Hepatic stellate cell (primary cell): ENCODE results near the gene ZFP92.
"Not testable (repeated sequence)": the region's sequence is repeated elsewhere in the genome, so short reads cannot be mapped to it uniquely, and the experiment has no call there.

ENCODE experiments used
- DNase-seq: peaks from one replicate; pipeline ENCODE4 v3.0.0; 2011; ENCODE audit warnings: low spot score

The ZFP92 gene

GRCh38 chrX:153386097-153386496 lies 25.2 kb upstream of the ZFP92 start:
- no peak for DNase-seq

- DNase-seq: no peak
Observed at GRCh38 chrX:153387345-153387744, 23.9 kb upstream of the ZFP92 start.

DNA sequence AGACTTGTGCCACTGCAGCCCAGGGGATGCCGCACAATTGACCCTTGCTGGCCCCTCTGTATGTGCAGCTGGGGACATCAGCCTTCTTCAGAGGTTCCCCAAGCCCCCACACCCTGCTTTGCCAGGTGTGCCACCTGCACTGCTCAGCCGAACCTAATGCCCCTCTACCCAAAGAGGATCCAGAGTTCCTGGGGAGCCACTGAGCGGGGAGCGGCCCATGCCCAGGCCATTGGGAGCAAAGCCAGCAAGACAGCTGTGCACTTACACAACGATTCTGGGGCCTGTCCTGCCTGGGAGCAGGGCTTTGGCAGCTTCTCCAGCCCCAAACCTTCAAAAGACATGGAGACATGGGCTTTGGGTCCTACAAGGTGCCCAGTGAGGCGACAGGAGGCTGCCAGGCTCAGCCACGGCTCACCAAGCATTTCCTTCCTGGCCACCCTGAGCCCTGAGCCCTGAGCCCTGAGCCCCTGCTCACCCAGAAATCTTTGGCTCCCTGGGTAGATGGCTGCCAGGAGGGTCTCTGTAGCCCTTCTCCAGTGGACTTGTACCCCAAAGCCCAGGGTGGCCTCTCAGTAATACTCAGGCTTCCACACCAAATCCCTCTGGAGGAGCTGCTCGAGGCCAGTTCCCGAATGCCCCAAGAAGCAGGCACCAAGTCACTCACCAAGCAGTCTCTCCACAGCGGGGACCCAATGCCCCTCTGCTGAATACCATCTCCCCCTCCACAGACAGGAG lies 23.1 kb upstream of the ZFP92 start:
- DNase-seq: no peak

GRCh38 chrX:153388722-153389459 lies 22.4 kb upstream of the ZFP92 start:
- DNase-seq: no peak

GRCh38 chrX:153389460-153389768 lies 21.9 kb upstream of the ZFP92 start:
- not testable (repeated sequence) for DNase-seq

GRCh38 chrX:153392642-153393321 lies 18.5 kb upstream of the ZFP92 start:
- DNase-seq: no peak

DNA sequence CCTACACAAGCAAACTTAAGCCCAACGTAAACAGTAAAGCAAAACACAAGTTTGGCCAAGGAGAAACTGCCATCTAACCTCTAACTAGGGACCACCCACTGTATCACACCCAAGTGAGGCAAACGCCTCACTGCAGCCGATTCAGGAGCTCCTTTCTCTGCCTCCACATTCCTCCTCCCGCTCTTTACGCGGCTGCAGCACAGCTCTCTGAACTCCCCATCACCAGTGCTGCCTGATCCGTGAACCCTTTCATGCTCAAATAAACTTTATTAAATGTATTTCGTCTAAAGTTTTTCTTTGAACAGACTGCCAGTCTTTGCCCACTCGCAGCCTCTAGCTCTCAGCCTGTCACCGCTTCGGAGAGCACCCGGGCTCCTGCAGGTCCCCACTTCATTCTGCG lies 16.7 kb upstream of the ZFP92 start:
- no peak for DNase-seq

GRCh38 chrX:153395613-153396319 lies 15.5 kb upstream of the ZFP92 start:
- no peak for DNase-seq

- DNase-seq: no peak
Observed at GRCh38 chrX:153396320-153397195, 14.7 kb upstream of the ZFP92 start.

DNA sequence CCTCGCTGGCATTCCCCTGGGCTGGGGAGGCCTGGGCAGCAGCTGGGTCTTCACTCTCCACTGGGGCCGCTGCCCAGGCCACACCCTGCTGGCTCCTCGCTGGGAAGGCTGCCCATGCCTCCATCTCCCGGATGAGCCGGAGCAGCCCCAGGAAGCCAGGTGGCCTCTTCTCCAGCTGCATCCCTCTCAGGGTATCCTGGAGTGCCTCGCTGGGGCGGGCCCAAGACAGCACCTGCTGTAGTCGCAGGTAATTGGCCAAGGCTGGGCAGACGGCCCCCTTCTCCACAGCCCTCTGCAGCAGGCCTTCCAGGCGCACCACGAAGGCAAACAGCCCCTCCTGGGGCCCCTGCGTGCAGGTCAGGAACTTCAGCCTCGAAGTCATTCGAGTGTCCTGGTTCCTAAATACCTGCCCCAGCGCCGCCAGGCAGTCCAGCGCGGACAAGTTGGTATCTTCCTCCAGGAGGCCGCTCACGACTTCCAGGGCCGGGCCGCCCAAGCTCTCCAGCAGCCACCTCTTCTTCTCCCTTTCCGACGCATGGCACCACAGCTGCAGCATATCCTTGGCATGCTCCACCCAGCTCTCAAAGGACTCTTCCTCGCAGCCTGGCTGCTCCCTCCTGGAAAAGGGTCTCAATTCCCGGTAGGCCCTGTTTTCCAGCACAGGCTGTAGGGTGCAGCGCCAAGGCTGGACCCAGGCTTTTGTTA lies 13.9 kb upstream of the ZFP92 start:
- DNase-seq: no peak

DNA sequence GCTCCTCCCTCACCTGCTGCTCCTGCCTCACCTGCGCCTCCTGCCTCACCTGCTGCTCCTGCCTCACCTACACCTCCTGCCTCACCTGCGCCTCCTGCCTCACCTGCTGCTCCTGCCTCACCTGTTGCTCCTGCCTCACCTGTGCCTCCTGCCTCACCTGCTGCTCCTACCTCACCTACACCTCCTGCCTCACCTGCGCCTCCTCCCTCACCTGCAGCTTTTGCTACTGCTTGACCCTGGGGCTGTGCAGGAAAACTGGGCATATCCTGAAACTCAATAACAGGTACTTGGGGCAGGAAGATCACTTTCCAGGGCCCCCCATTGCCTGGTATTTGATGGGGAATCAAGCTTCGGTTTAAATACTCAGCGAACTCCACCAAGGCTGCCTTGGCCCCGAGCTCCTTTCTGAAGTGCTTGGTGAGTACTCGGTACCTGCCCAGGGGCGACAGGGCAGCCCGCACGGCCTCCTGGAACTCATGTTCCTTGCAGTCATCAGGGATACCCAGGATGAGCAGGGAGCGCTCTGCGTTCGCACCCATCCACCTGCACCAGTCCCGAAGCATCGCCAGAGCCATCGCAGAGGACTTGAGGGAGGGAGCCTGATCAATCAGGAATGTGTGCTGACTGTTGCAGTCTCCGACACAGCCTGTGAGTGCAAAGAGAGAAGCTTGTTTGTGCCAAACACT lies 12.9 kb upstream of the ZFP92 start:
- DNase-seq: no peak

DNA sequence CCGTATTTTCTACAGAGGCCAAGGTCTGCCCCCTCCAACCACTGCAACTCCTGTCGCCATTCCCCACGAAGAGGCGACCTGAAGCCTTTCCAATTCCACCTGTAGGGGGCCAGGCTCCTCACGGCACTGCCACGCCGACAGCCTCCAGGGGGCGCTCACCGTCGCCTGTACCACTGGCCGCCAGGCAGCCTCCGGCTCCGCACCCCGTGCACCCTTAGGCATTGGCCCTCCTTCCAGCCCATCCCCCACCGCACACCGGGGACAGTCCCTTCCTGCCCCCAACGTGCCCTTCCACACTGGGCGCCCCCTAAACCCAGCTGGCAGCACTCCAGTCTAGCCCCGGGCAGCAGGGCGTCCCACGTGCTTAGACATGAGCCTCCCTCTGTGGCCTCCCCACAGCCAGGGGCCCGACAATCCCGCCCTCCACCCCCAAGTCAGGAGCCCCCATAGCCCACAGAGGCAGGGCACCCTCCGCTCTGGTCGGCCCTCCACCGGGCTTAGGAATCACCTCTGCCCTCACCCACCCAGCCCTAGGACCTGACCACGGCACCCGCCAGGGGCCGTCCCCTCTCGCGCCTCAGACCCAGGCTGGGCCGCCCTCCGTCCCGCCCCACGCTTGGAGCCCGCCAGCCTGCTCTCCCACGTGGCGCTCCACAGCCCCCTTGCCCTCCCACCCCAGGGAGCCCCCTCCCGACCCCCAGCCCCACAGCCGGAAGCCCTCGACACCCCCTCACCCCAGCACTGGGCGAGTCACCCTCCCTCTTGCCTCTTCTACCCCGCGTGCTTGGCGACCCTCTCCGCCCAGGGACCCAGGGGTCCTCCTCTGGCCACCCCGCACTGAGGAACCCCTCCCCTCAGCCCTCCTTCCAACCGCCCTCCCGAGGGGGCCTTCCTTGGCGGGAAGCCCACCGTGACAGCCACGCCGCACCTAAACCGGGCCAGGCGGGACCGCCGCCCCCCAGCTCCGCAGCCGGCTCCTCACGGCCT lies 10.8 kb upstream of the ZFP92 start:
- peak; percentile 55 for DNase-seq

- no peak for DNase-seq
Observed at GRCh38 chrX:153401133-153401764, 10.0 kb upstream of the ZFP92 start, which contains the start of gene PNMA6E. Gene PNMA6E (minus strand): TSS chrX:153401350. CDS start chrX:153398849, 2,501 bp downstream.

- not testable (repeated sequence) for DNase-seq
Observed at GRCh38 chrX:153404333-153404732, 6.9 kb upstream of the ZFP92 start.

- DNase-seq: no peak
Observed at GRCh38 chrX:153405426-153405825, 5.8 kb upstream of the ZFP92 start.

- DNase-seq: no peak
Observed at GRCh38 chrX:153406011-153406410, 5.3 kb upstream of the ZFP92 start.

- no peak for DNase-seq
Observed at GRCh38 chrX:153406903-153407302, 4.4 kb upstream of the ZFP92 start.

- DNase-seq: no peak
Observed at GRCh38 chrX:153407736-153408135, 3.5 kb upstream of the ZFP92 start.
